Small intestine (tissue), 7 donors: ENCODE data around the gene RSPO4. TPM values are rescaled to one million over a fixed set of nuclear protein-coding genes. Genes with fewer than 3 reads are reported as not detected.
"Not testable (repeated sequence)": the region's sequence is repeated elsewhere in the genome, so short reads cannot be mapped to it uniquely, and the experiment has no call there.

Source experiments
- DNase-seq, 2 donors: peaks; one replicate each; pipeline versions ENCODE4 v3.0.0 to v3.0.0-alpha.2; 2013
- FAIRE-seq: peaks from 2 replicates; lab custom pipeline; 2012; peaks lifted over from hg19 to GRCh38; lab: Jason Lieb, UNC
- H3K27ac ChIP-seq, 3 donors: one replicate each; pipeline ENCODE4 v1.5.1; 2013; ENCODE audit warnings: low read length in 2 of 3, mild to moderate bottlenecking in 2 of 3, control low read depth in 1 of 3, inconsistent platforms in 1 of 3, low read depth in 1 of 3, moderate library complexity in 1 of 3
- H3K27me3 ChIP-seq, 3 donors: one replicate each; pipeline ENCODE4 v1.6.1; 2013; ENCODE audit warnings: low read length in 3 of 3, inconsistent platforms in 1 of 3; ENCODE audit not compliant: control insufficient read depth in 3 of 3, insufficient read depth in 3 of 3
- H3K36me3 ChIP-seq, 3 donors: one replicate each; pipeline ENCODE4 v1.6.1; 2013; ENCODE audit warnings: low read length in 3 of 3, inconsistent platforms in 1 of 3, low read depth in 1 of 3, mild to moderate bottlenecking in 1 of 3, moderate library complexity in 1 of 3; ENCODE audit not compliant: control insufficient read depth in 3 of 3, insufficient read depth in 2 of 3
- H3K4me1 ChIP-seq, 3 donors: one replicate each; pipeline ENCODE4 v1.6.1; 2013; ENCODE audit warnings: low read length in 2 of 3, inconsistent platforms in 1 of 3, low read depth in 1 of 3, mild to moderate bottlenecking in 1 of 3, moderate library complexity in 1 of 3; ENCODE audit not compliant: control insufficient read depth in 3 of 3, insufficient read depth in 2 of 3
- H3K4me3 ChIP-seq, 3 donors: one replicate each; pipeline ENCODE4 v1.5.1; 2013; ENCODE audit warnings: low read length in 3 of 3, control low read depth in 1 of 3, inconsistent platforms in 1 of 3, low read depth in 1 of 3, mild to moderate bottlenecking in 1 of 3, moderate library complexity in 1 of 3
- H3K9me3 ChIP-seq, 2 donors: one replicate each; pipeline ENCODE4 v1.6.1; 2013; ENCODE audit warnings: low read depth in 1 of 2, low read length in 1 of 2; ENCODE audit not compliant: control insufficient read depth in 2 of 2, insufficient read depth in 1 of 2
- WGBS, 3 donors: extraction: QIAGEN DNeasy Blood & Tissue Kit; methylation state at CpG; one replicate each; pipeline ENCODE4 v1.1.7; 2013; 5-methylcytosine and 5-hydroxymethylcytosine counted together
- polyA plus RNA-seq, 4 donors: library from polyadenylated mRNA; stranded (reverse) in 3 of 4; unstranded in 1 of 4; fragments of 200-250 nt in 3 of 4; fragments of 120-200 nt in 1 of 4; gene quantifications; one replicate each; pipeline versions ENCODE4 v1.2.1 to v1.2.3, GENCODE V29; 2013
- donor health status: healthy with polysubstance abuse.
- donor health status: control.
- donor health status: control.
- donor health status: Bipolar disorder and iron deficiency.
- donor health status: healthy.

RSPO4 gene
- polyA plus RNA-seq, 4 donors, result 0.19 to 0.31 TPM; not detected in 2

DNA sequence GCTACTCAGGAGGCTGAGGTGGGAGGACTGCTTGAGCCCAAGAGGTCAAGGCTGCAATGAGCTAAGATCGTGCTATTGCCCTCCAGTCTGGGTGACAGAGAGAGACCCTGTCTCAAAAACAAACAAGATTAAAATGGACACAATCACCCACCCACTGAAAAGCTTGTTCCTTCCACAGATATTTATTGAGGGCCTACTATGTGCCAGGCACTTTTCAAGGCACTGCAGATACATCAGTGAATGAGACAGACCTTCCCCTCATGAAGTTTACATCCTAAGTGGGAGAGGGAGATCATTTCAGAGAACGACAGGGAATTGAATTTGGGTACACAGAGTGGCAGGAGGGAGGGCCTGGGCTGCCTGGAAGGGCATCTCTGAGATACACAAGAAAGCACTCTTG is 14.4 kb downstream of the RSPO4 start:
- WGBS, 3 donors, result 36 to 67% (median 40%) methylated on average over 2 of the region's 2 CpGs
- FAIRE-seq, result no peak

DNA sequence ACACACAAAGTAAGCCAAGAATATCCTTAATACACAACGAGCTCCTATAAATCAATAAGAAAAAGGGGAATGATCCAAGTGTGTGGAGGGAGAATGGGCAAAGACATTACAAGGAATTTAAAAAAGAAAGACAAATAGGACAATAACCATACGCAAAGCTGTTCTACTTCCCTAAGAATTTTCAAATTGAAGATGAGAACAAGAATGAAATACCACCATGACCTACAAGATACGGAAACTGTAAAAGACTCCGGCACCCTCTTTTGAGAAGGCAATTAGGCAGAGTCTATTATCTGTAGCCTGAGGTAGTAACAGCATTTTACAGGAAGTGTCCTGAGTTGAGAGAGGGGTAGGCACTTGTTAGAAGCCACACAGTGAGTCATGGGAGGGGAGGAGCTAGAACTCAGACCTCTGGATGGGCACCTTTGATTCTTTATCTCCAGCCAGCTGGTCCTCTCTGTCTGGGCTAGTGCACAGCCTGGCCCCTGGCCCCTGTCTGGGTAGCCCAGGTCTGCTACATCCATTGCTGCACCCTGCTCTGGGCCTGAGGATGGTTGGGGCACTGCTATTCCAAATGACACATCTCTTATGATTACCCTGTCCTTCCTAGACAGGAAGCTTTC is 15.3 kb downstream of the RSPO4 start:
- H3K9me3 ChIP-seq, result no peaks in the 10 kb centered on the region
- DNase-seq (no peak), FAIRE-seq (no peak)
- peaks cover 0 to 14% (median 3%) of the 10 kb centered on the region in 3 donors for H3K27me3 ChIP-seq
- H3K27ac ChIP-seq, result no peak overlapping the region
- no peaks in the 10 kb centered on the region for H3K36me3 ChIP-seq
- H3K4me1 ChIP-seq, result peaks cover 0 to 3% (median 0%) of the 10 kb centered on the region in 3 donors
- WGBS, 3 donors, result 57 to 75% (median 72%) methylated on average over 4 of the region's 4 CpGs
- H3K4me3 ChIP-seq, result no peak overlapping the region

More for the DNA sequence above, 14.4 kb downstream of the RSPO4 start:
- no peak for DNase-seq
- H3K4me1 ChIP-seq, result peaks cover 0 to 3% (median 0%) of the 10 kb centered on the region in 3 donors
- no peak overlapping the region for H3K4me3 ChIP-seq
- no peaks in the 10 kb centered on the region for H3K9me3 ChIP-seq
- H3K27me3 ChIP-seq, result peaks cover 0 to 15% (median 8%) of the 10 kb centered on the region in 3 donors
- H3K27ac ChIP-seq, result no peak overlapping the region
- H3K36me3 ChIP-seq, result no peaks in the 10 kb centered on the region

DNA sequence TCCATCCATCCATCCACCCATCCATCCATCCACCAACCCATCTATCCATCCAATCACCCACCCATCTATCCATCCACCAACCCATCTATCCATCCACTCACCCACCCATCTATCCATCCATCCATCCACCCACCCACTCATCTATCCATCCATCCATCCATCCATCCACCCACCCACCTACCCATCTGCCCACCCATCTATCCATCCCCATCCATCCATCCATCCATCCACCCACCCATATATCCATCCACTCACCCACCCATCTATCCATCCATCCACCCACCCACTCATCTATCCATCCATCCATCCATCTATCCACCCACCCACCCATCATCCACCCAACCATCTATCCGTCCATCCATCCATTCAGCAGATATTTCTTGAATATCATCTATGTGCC is 17.1 kb downstream of the RSPO4 start:
- H3K27me3 ChIP-seq, H3K4me3 ChIP-seq, FAIRE-seq, H3K27ac ChIP-seq, H3K4me1 ChIP-seq, H3K9me3 ChIP-seq, DNase-seq, H3K36me3 ChIP-seq: not testable (repeated sequence)
- WGBS, 3 donors, result 81 to 94% (median 89%) methylated on average over 1 of the region's 1 CpG

DNA sequence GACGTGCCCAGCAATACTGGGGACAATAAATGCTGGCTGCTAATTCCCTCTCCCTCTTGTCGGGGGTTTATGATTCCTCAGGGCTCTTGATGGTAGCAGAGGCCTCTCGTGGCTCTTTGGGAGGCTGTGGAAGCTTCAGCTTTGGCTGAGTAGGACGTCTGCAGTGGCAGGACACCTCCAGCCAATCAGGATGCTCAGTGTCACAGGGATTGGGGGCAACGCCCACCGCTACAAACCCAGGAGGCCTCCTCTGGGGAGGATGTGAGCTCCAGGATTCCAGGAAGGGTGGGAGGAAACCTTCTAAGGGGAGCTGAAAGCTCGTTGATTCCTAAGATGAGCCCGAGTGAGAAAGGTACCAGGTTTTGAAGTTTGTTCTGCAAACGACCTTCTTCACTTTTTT is 19.4 kb downstream of the RSPO4 start:
- H3K27me3 ChIP-seq, result peaks cover 0 to 16% (median 0%) of the 10 kb centered on the region in 3 donors
- 21 to 26% (median 23%) methylated on average over 9 of the region's 9 CpGs for WGBS, 3 donors

DNA sequence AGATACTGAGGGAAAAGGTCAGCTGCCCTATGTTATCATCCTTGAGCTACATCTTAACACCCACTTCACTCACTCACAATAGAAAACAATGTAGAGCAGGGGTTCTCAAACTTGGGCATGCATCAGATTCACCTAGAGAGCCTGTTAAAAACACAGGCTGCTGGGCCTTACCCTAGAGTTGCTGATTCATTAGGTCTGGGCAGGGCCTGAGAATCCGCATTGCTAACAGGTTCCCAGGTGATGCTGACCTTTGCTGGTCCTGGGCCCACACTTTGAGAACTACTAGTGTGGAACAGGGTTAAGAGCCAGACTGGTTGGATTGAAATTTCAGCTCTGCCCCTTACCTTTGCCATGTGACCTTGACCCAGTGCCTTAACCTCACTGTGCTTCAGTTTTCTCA is 25.1 kb downstream of the RSPO4 start:
- FAIRE-seq (no peak), DNase-seq (no peak)
- no peaks in the 10 kb centered on the region for H3K36me3 ChIP-seq
- no peak overlapping the region for H3K27ac ChIP-seq
- peaks cover 0 to 13% (median 3%) of the 10 kb centered on the region in 3 donors for H3K27me3 ChIP-seq
- no peaks in the 10 kb centered on the region for H3K9me3 ChIP-seq
- 53 to 83% (median 59%) methylated on average over 1 of the region's 1 CpG for WGBS, 3 donors
- no peaks in the 10 kb centered on the region for H3K4me1 ChIP-seq
- no peak overlapping the region for H3K4me3 ChIP-seq

More for the DNA sequence above, 19.4 kb downstream of the RSPO4 start:
- Histone ChIP-seq H3K36me3 (no peaks in the 10 kb centered on the region), H3K4me1 (peaks cover 0 to 3% (median 0%) of the 10 kb centered on the region in 3 donors), H3K9me3 (no peaks in the 10 kb centered on the region), H3K4me3 (no peak overlapping the region), H3K27ac (no peak overlapping the region)
- DNase-seq, result no peak
- FAIRE-seq, result no peak

DNA sequence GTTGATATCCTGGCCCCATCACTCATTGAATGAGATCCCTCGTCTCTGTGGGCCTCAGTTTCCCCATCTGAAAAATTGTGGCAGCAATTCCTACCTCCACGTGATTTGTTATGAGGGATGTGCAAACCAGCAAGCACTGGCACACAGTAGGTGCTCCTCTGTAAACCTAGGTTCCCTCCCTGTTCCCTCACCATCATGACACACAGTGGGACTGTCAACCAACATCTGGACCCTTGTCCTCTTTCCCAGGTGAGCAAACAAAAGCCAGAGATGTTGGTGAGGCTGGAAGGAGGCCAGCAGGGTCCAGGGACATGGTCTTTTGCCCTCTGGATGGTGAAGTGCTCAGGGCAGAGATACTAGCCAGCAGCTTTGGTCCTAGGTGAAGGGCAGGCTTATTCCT is 26.1 kb downstream of the RSPO4 start:
- Histone ChIP-seq H3K36me3 (no peaks in the 10 kb centered on the region), H3K4me1 (no peaks in the 10 kb centered on the region), H3K27me3 (peaks cover 0 to 13% (median 3%) of the 10 kb centered on the region in 3 donors), H3K27ac (no peak overlapping the region), H3K9me3 (no peaks in the 10 kb centered on the region), H3K4me3 (no peak overlapping the region)
- 46 to 66% (median 47%) methylated on average over 2 of the region's 2 CpGs for WGBS, 3 donors
- no peak for DNase-seq
- FAIRE-seq, result no peak

DNA sequence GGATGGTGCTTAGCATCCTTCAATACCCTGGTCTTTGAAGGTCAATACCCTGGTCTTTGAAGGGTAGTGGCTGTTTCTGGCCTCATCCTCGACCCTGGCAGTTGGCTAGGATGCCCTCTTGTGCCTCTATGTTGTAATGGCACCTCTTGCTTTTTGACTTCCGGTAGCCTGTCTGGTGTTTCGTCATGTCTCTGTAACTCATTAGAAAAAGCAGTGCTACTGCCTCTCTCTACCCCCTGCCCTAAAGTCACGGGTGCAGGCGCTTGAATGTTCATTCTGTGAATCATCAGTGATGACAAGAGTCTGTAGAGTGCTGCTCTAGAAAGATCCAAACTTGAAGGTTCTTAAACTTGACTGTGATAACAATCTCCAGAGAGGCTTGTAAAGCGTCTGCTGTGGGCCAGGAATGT is 28.3 kb downstream of the RSPO4 start:
- WGBS, 3 donors, result 15 to 24% (median 22%) methylated on average over 6 of the region's 6 CpGs
- FAIRE-seq (no peak), DNase-seq (peak; percentile 52 to 53)
- H3K27me3 ChIP-seq, result peaks cover 0 to 3% (median 1%) of the 10 kb centered on the region in 3 donors
- no peak overlapping the region for H3K27ac ChIP-seq
- no peaks in the 10 kb centered on the region for H3K4me1 ChIP-seq
- H3K36me3 ChIP-seq, result no peaks in the 10 kb centered on the region
- no peak overlapping the region for H3K4me3 ChIP-seq
- H3K9me3 ChIP-seq, result no peaks in the 10 kb centered on the region

DNA sequence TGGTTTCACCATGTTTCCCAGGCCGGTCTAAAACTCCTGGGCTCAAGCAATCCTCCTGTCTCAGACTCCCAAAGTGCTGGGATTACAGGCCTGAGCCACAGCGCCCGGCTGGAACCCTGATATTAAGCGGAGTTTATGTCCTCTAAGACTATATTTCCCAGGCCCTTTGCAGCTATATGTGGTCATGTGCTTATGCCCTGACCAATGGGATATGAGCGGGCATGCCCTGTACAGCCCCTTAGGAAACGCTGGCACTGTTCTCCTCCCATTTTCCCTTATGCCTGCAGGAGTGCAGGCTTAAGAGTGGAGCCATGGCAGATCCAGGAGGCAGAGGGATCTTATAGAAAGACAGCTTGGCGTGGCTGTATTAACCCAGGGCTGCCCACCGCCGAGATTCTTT is 29.9 kb downstream of the RSPO4 start:
- WGBS, 3 donors, result 87 to 89% (median 88%) methylated on average over 9 of the region's 9 CpGs
- Histone ChIP-seq H3K4me3 (no peak overlapping the region), H3K9me3 (no peaks in the 10 kb centered on the region), H3K36me3 (no peaks in the 10 kb centered on the region), H3K27ac (no peak overlapping the region), H3K4me1 (no peaks in the 10 kb centered on the region), H3K27me3 (peaks cover 0 to 3% (median 2%) of the 10 kb centered on the region in 3 donors)
- FAIRE-seq (no peak), DNase-seq (no peak)

DNA sequence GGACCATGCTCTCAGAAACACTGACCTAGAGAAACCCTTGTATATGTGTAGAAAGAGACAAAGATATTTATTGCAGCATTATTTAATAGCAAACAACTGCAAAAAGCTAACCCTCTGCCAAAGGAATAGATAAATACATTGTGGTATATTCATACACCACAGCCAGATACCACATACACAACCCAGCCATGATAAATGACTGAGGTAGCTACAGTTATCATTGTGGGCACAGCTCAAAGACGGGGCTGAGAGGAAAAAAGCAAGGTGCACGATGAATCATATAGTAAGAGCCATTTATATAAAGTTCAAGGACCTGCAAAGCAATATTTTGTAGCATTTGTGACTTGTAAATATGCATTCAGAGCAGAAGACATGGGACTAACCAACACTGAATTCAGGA is 30.8 kb downstream of the RSPO4 start:
- 56 to 67% (median 62%) methylated on average over 2 of the region's 2 CpGs for WGBS, 3 donors
- Histone ChIP-seq H3K4me1 (no peaks in the 10 kb centered on the region), H3K27me3 (peaks cover 0 to 3% (median 2%) of the 10 kb centered on the region in 3 donors), H3K4me3 (no peak overlapping the region), H3K36me3 (no peaks in the 10 kb centered on the region), H3K9me3 (no peaks in the 10 kb centered on the region), H3K27ac (no peak overlapping the region)
- FAIRE-seq (no peak), DNase-seq (no peak)
